KMS-11 (cell line): ENCODE results near the gene HCN1.

Source experiments
- H2AFZ ChIP-seq: fragments of 200-600 bp; sonication (generic); 2 replicates; pipeline ENCODE4 v1.6.1; 2016; ENCODE audit warnings: antibody characterized with exemption, mixed run types, low read depth
- H3K27ac ChIP-seq: fragments of 200-600 bp; sonication (generic); 2 replicates; pipeline ENCODE4 v1.6.1; 2016; ENCODE audit warnings: mild to moderate bottlenecking, mixed run types
- H3K27me3 ChIP-seq: fragments of 200-600 bp; sonication (generic); 2 replicates; pipeline ENCODE4 v1.6.1; 2017; ENCODE audit warnings: mild to moderate bottlenecking, low read depth, mixed run types, moderate library complexity; ENCODE audit not compliant: insufficient read depth
- H3K36me3 ChIP-seq: fragments of 200-600 bp; sonication (generic); 2 replicates; pipeline ENCODE4 v1.6.1; 2017; ENCODE audit warnings: mild to moderate bottlenecking, mixed run types; ENCODE audit not compliant: insufficient read depth
- H3K4me1 ChIP-seq: fragments of 200-600 bp; sonication (generic); 2 replicates; pipeline ENCODE4 v1.6.1; 2016; ENCODE audit warnings: mild to moderate bottlenecking, low read depth, mixed run types; ENCODE audit not compliant: poor library complexity, severe bottlenecking
- H3K4me2 ChIP-seq: fragments of 200-600 bp; sonication (generic); 2 replicates; pipeline ENCODE4 v1.7.0; 2016; ENCODE audit warnings: mild to moderate bottlenecking, mixed run types
- H3K4me3 ChIP-seq: fragments of 200-600 bp; sonication (generic); IDR thresholded peaks from 2 replicates; pipeline ENCODE4 v1.6.1; 2017; ENCODE audit warnings: low read depth, low read length, mixed read lengths; ENCODE audit not compliant: insufficient read depth
- H3K79me2 ChIP-seq: fragments of 200-600 bp; sonication (generic); 2 replicates; pipeline ENCODE4 v1.6.1; 2016; ENCODE audit warnings: low read depth, mixed run types; ENCODE audit not compliant: insufficient read depth
- H3K9ac ChIP-seq: fragments of 200-600 bp; sonication (generic); 2 replicates; pipeline ENCODE4 v1.6.1; 2016; ENCODE audit warnings: mild to moderate bottlenecking, mixed run types
- H4K20me1 ChIP-seq: fragments of 200-600 bp; sonication (generic); 2 replicates; pipeline ENCODE4 v1.6.1; 2016; ENCODE audit warnings: mild to moderate bottlenecking, mixed run types; ENCODE audit not compliant: insufficient read depth
- CTCF ChIP-seq: fragments of 200-600 bp; sonication (generic); conservative IDR thresholded peaks from 2 replicates; pipeline ENCODE4 v1.6.1; 2017; ENCODE audit warnings: low read depth, mild to moderate bottlenecking, antibody characterized with exemption, low read length, moderate library complexity, mixed read lengths

Gene HCN1

GRCh38 chr5:45697201-45697600 lies 1.0 kb upstream of the HCN1 start:
- no peaks in the 10 kb centered on the region for H3K27me3 ChIP-seq
- H3K4me1 ChIP-seq, result no peaks in the 10 kb centered on the region
- no peak overlapping the region for H3K4me3 ChIP-seq
- no peak overlapping the region for H3K9ac ChIP-seq
- no peaks in the 10 kb centered on the region for H4K20me1 ChIP-seq
- H3K27ac ChIP-seq, result no peak overlapping the region
- no peak for TF ChIP-seq CTCF
- no peaks in the 10 kb centered on the region for H3K36me3 ChIP-seq
- H3K4me2 ChIP-seq, result no peak overlapping the region
- H2AFZ ChIP-seq, result no peak overlapping the region
- H3K79me2 ChIP-seq, result no peaks in the 10 kb centered on the region

- Histone ChIP-seq H4K20me1 (no peaks in the 10 kb centered on the region), H3K27me3 (no peaks in the 10 kb centered on the region), H3K9ac (no peak overlapping the region), H3K4me2 (no peak overlapping the region), H3K79me2 (no peaks in the 10 kb centered on the region), H3K4me1 (no peaks in the 10 kb centered on the region), H2AFZ (no peak overlapping the region), H3K36me3 (no peaks in the 10 kb centered on the region), H3K27ac (no peak overlapping the region), H3K4me3 (no peak overlapping the region)
- no peak for TF ChIP-seq CTCF
These were observed 400 bp downstream of the HCN1 start for GRCh38 chr5:45695804-45696156.

- Histone ChIP-seq H3K4me1 (no peaks in the 10 kb centered on the region), H3K27me3 (no peaks in the 10 kb centered on the region), H4K20me1 (no peaks in the 10 kb centered on the region), H3K79me2 (no peaks in the 10 kb centered on the region), H2AFZ (no peak overlapping the region), H3K4me3 (no peak overlapping the region), H3K9ac (no peak overlapping the region), H3K36me3 (no peaks in the 10 kb centered on the region), H3K4me2 (no peak overlapping the region), H3K27ac (no peak overlapping the region)
- TF ChIP-seq CTCF, result no peak
These were observed 993 bp downstream of the HCN1 start for GRCh38 chr5:45694971-45695803.

- TF ChIP-seq CTCF, result no peak
- Histone ChIP-seq H3K27ac (no peak overlapping the region), H3K4me1 (no peaks in the 10 kb centered on the region), H3K4me3 (no peak overlapping the region), H3K9ac (no peak overlapping the region), H3K27me3 (no peaks in the 10 kb centered on the region), H3K36me3 (no peaks in the 10 kb centered on the region), H3K4me2 (no peak overlapping the region), H2AFZ (no peak overlapping the region), H4K20me1 (no peaks in the 10 kb centered on the region), H3K79me2 (no peaks in the 10 kb centered on the region)
These were observed 1.8 kb downstream of the HCN1 start for GRCh38 chr5:45694255-45694814.
